Measurements from ENCODE around the gene TNFAIP8L3.

- TF ChIP-seq POLR2A (IDR thresholded peaks at IDR 0.05), result no peak
- TF ChIP-seq CTCF (IDR thresholded peaks at IDR 0.05), result no peak
These were observed 55.8 kb downstream of the TNFAIP8L3 start for GRCh38 chr15:51038974-51039319.

Data from Peyer's patch (tissue), 4 donors.